Left lung (tissue), 10 donors: ENCODE results near the gene CPNE8. TPM values are rescaled to one million over a fixed set of nuclear protein-coding genes. Genes with fewer than 3 reads are reported as not detected.

Experiments
- ATAC-seq: fragments of 200-7000 bp; cut with Tn5 transposase; one replicate; pipeline ENCODE4 v1.9.1; 2020; ENCODE audit warnings: moderate library complexity
- DNase-seq, 4 donors: peaks; one replicate each; pipeline ENCODE4 v3.0.0-alpha.2; 2013 to 2020
- H3K27ac ChIP-seq, 2 donors: fragments of 200-600 bp; sonication (generic) in 1 of 2; one replicate each; pipeline versions ENCODE4 v1.5.0 to v1.8.0; 2020 to 2021
- H3K27me3 ChIP-seq, 2 donors: fragments of 200-600 bp; sonication (generic) in 1 of 2; one replicate each; pipeline versions ENCODE4 v1.5.0 to v1.8.0; 2020 to 2021
- H3K36me3 ChIP-seq, 2 donors: fragments of 200-600 bp; sonication (generic) in 1 of 2; one replicate each; pipeline versions ENCODE4 v1.5.0 to v1.8.0; 2020 to 2021
- H3K4me1 ChIP-seq, 2 donors: fragments of 200-600 bp; one replicate each; pipeline ENCODE4 v1.8.0; 2021
- H3K4me3 ChIP-seq, 2 donors: fragments of 200-600 bp; sonication (generic) in 1 of 2; one replicate each; pipeline versions ENCODE4 v1.5.0 to v1.8.0; 2020 to 2021; ENCODE audit warnings: mild to moderate bottlenecking in 1 of 2
- H3K9me3 ChIP-seq, 2 donors: fragments of 200-600 bp; sonication (generic) in 1 of 2; one replicate each; pipeline versions ENCODE4 v1.5.0 to v1.8.0; 2020 to 2021
- intact Hi-C, 2 donors: fragments of 100-400 bp; cut with DNase I; formaldehyde crosslinking; loops; one replicate each; pipeline versions ENCODE4 v1.11.2 to v1.14.2; 2022
- polyA plus RNA-seq, 6 donors: library from polyadenylated mRNA; unstranded; fragments of 120-200 nt; gene quantifications; one replicate each; pipeline ENCODE4 v1.2.1, GENCODE V29; 2013; ENCODE audit not compliant: insufficient read length in 6 of 6
- total RNA-seq, 2 donors: library from RNA; stranded (reverse); fragmentation: NEBNext Ultra II Directional; extraction: Animal tissue kit (Norgen Biotek cat#: 25700); gene quantifications; one replicate each; pipeline ENCODE4 v1.2.1, GENCODE V29; 2021
- TF ChIP-seq, protein P1 (sequence below), 2 donors: fragments of 200-600 bp; sonication (generic) in 1 of 2; IDR thresholded peaks; one replicate each; pipeline versions ENCODE4 v1.5.0 to v1.8.0; 2021; ENCODE audit warnings: antibody characterized with exemption in 2 of 2
- donor health status: DM: no; HTN: yes; CAD: no.
- donor health status: DM: no; HTN: no; CAD: no.

The CPNE8 gene
- total and polyA plus RNA-seq, 8 donors: 6.4 to 25.8 (median 9.3) TPM

DNA sequence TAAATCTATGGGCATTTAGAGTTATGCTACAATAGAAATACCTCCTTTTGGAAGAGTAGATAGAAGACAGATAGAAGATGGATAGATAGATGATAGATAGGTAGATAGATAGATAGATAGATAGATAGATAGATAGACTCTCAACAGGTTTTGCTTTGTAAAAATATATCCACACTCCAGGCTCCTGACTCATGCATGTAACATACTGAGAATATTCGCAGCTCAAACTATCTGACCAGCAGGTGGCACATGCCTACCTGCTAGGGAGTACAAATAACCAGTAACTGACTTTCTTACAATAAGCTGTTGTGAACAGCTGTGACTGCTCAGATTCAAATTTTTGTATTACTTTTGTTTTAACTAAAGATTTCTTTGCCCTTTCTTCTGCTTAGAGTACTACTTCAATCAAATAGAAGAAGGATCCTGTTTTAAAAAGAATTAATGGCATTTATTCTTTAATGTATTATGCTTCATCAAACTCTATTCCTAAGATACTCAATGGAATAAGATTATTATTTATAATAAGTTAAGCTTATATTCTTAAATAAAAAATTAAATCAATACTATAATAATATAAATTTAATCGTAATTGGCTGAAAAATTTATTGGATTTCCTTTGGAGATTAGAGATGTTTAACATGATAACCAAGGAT is 15.8 kb upstream of the CPNE8 start:
- DNase-seq: peak in 2 of 4 donors; percentile 39 to 58
- intact Hi-C loops: no loop called here
- Histone ChIP-seq H3K27me3 (no peaks in the 10 kb centered on the region), H3K4me3 (no peak overlapping the region), H3K36me3 (no peaks in the 10 kb centered on the region), H3K4me1 (no peaks in the 10 kb centered on the region), H3K9me3 (no peaks in the 10 kb centered on the region), H3K27ac (no peak overlapping the region)
- ATAC-seq: peak; percentile 91
- TF ChIP-seq, protein P1, sequence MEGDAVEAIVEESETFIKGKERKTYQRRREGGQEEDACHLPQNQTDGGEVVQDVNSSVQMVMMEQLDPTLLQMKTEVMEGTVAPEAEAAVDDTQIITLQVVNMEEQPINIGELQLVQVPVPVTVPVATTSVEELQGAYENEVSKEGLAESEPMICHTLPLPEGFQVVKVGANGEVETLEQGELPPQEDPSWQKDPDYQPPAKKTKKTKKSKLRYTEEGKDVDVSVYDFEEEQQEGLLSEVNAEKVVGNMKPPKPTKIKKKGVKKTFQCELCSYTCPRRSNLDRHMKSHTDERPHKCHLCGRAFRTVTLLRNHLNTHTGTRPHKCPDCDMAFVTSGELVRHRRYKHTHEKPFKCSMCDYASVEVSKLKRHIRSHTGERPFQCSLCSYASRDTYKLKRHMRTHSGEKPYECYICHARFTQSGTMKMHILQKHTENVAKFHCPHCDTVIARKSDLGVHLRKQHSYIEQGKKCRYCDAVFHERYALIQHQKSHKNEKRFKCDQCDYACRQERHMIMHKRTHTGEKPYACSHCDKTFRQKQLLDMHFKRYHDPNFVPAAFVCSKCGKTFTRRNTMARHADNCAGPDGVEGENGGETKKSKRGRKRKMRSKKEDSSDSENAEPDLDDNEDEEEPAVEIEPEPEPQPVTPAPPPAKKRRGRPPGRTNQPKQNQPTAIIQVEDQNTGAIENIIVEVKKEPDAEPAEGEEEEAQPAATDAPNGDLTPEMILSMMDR (IDR thresholded peaks at IDR 0.05): peak; percentile 41 to 47

DNA sequence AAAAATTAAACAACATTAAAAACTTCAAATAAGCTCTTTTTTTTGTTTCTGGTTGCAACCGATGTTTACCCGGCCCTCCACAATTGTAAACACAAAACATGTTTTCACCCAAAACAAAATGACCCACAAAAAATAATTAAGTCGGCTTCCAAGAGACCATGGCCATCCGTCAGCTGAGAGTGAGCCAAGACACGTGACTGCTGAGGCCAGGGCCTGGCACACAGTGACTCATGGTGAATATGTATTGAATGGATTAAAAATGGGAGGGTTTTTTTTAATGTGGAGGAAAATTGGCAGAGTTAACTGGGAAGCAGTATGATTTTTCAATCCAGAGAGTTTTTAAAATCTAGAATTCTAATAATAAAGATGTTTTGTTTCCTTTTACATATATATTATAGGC is 13.8 kb upstream of the CPNE8 start:
- Histone ChIP-seq H3K9me3 (no peaks in the 10 kb centered on the region), H3K27ac (no peak overlapping the region), H3K4me1 (no peaks in the 10 kb centered on the region), H3K4me3 (no peak overlapping the region), H3K27me3 (no peaks in the 10 kb centered on the region), H3K36me3 (no peaks in the 10 kb centered on the region)
- intact Hi-C loops: no loop called here
- TF ChIP-seq, protein P1 (IDR thresholded peaks at IDR 0.05): no peak
- ATAC-seq (no peak), DNase-seq (no peak)

DNA sequence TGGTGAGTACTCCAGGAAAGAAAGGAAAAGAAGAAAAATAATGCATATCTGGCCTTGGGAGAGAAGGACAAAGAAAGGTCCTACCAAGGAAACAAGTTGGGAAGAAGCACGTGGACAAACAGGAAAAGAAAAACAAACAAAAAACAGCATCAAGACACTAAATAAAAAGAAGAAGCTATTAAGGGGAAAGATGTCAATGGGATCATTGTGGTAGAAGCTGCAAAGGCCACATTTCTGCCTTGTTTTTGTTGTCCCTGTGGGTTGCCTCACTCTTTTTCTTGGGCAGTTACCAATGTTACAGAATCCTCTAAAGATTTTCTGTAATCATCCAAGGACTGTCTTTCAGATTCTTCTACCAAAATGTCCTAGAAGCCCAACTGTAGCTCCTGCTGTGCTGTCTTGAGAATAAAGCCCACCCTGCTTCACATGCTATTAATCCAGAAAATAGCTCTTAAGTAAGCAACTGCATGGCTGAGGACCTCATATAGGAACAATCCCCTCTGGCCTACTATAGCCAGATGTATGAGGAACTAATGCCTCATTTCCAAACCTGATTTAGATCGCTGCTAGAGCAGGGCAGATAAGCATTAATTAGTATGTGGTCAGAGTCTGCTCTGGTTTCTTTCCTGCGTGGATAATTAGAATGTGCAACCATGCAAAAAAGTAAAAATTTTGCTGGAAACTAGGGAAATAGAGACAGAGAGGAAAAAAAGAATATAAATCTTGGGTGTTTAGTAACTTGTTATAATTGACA is 10.2 kb upstream of the CPNE8 start:
- ATAC-seq: no peak
- no peaks in the 10 kb centered on the region for H3K36me3 ChIP-seq
- DNase-seq: no peak
- no peaks in the 10 kb centered on the region for H3K4me1 ChIP-seq
- no peak overlapping the region for H3K4me3 ChIP-seq
- H3K27me3 ChIP-seq: no peaks in the 10 kb centered on the region
- no peak overlapping the region for H3K27ac ChIP-seq
- intact Hi-C loops: no loop called here
- TF ChIP-seq, protein P1 (IDR thresholded peaks at IDR 0.05): no peak
- H3K9me3 ChIP-seq: no peaks in the 10 kb centered on the region

DNA sequence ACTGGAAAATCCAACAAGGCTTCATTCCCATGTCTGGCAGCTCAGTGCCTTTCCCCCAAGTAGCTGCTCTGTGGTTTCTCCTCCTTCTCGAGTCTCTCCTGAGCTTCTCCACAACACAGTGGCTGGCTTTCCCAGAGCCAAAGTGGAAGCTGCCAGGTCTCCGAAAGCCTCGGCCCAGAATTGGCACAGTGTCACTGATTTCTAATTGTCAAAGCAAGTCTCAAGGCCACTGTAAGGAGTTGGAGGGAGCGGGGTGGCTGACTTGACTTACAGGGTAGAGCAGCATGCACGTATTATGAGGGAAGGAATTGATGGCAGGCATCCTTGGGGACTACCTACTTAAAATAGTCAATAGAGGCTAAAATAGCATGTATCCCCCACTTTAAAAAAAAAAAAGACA is 6.7 kb upstream of the CPNE8 start:
- H3K27ac ChIP-seq: no peak overlapping the region
- ATAC-seq: no peak
- intact Hi-C loops: no loop called here
- peaks cover 0 to 4% of the 10 kb centered on the region in 2 donors for H3K4me1 ChIP-seq
- TF ChIP-seq, protein P1 (IDR thresholded peaks at IDR 0.05): no peak
- DNase-seq: no peak
- H3K36me3 ChIP-seq: no peaks in the 10 kb centered on the region
- no peaks in the 10 kb centered on the region for H3K9me3 ChIP-seq
- H3K4me3 ChIP-seq: no peak overlapping the region
- no peaks in the 10 kb centered on the region for H3K27me3 ChIP-seq

DNA sequence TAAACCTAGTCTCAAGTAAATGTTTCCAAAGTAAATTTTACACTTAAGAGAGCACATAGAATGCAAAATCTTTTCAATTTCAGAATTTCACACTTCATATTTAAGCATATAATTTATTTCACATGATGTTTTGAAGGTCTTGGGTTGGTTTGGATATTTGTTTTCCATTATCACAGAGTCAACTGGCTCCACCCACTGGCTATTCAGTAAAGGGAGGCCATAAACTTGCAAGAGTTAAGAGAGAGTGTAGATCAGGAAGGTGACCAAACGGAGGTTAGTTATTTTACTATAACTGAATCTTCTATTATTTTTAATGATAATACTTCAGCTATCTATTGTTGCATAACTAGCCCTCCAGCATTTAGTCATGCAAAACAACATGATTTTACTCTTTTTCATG is 6.2 kb upstream of the CPNE8 start:
- Histone ChIP-seq H3K27me3 (no peaks in the 10 kb centered on the region), H3K27ac (no peak overlapping the region), H3K9me3 (no peaks in the 10 kb centered on the region), H3K4me3 (no peak overlapping the region), H3K4me1 (peaks cover 0 to 9% of the 10 kb centered on the region in 2 donors), H3K36me3 (no peaks in the 10 kb centered on the region)
- TF ChIP-seq, protein P1 (IDR thresholded peaks at IDR 0.05): no peak
- intact Hi-C loops: no loop called here
- ATAC-seq (no peak), DNase-seq (no peak)
